CD4-positive, alpha-beta T cell (primary cell): ENCODE results near the gene LMO2. TPM values are rescaled to one million over a fixed set of nuclear protein-coding genes. Genes with fewer than 3 reads are reported as not detected.

Source experiments
- ATAC-seq: fragments of 200-7000 bp; cut with Tn5 transposase; one replicate; pipeline ENCODE4 v1.10.0; 2022; ENCODE audit warnings: mild to moderate bottlenecking; ENCODE audit not compliant: poor library complexity
- CTCF ChIA-PET: fragments of 350-600 bp; sonication (Branson Sonifier 250); formaldehyde crosslinking; loops from one replicate; lab custom pipeline; 2021; ENCODE audit warnings: antibody characterized with exemption, inconsistent platforms; lab: Charles Lee
- POLR2A ChIA-PET: fragments of 350-600 bp; sonication (Branson Sonifier 250); formaldehyde crosslinking; loops from one replicate; lab custom pipeline; 2021; ENCODE audit warnings: antibody characterized with exemption, inconsistent platforms; lab: Charles Lee
- DNase-seq, 14 experiments: peaks; one replicate each; pipeline ENCODE4 v3.0.0-alpha.2; 2013 to 2020; ENCODE audit warnings: mixed read lengths in 2 of 14
- H3K27ac ChIP-seq, 2 donors: one replicate each; pipeline versions ENCODE4 v1.5.1 to v1.7.0; 2013; ENCODE audit warnings: low read length in 2 of 2, low read depth in 1 of 2, mild to moderate bottlenecking in 1 of 2
- H3K27me3 ChIP-seq, 2 experiments: 1 replicate in 1 of 2; 2 replicates in 1 of 2; pipeline versions ENCODE4 v1.6.1 to v1.7.0; 2013; ENCODE audit warnings: low read length in 2 of 2, control low read depth in 1 of 2, mild to moderate bottlenecking in 1 of 2, moderate library complexity in 1 of 2; ENCODE audit not compliant: insufficient read depth in 2 of 2, control insufficient read depth in 1 of 2
- H3K36me3 ChIP-seq: one replicate; pipeline ENCODE4 v1.6.1; 2013; ENCODE audit warnings: low read length, control low read depth; ENCODE audit not compliant: insufficient read depth
- H3K4me1 ChIP-seq: one replicate; pipeline ENCODE4 v1.6.1; 2013; ENCODE audit warnings: low read length, control low read depth; ENCODE audit not compliant: insufficient read depth
- H3K4me3 ChIP-seq: one replicate; pipeline ENCODE4 v1.5.1; 2013; ENCODE audit warnings: mild to moderate bottlenecking, low read length, moderate library complexity
- H3K9me3 ChIP-seq, 2 experiments: 1 replicate in 1 of 2; 2 replicates in 1 of 2; pipeline versions ENCODE4 v1.6.1 to v1.7.0; 2013; ENCODE audit warnings: low read length in 2 of 2, mild to moderate bottlenecking in 2 of 2, control low read depth in 1 of 2, moderate library complexity in 1 of 2; ENCODE audit not compliant: control insufficient read depth in 1 of 2, insufficient read depth in 1 of 2
- H3K27ac Mint-ChIP-seq: one replicate; pipeline ENCODE4 v1.8.0; 2020; ENCODE audit warnings: mixed read lengths
- H3K27me3 Mint-ChIP-seq: one replicate; pipeline ENCODE4 v1.8.0; 2021; ENCODE audit warnings: mixed read lengths
- H3K36me3 Mint-ChIP-seq: one replicate; pipeline ENCODE4 v1.8.0; 2021; ENCODE audit warnings: low read depth, mixed read lengths
- H3K4me1 Mint-ChIP-seq: one replicate; pipeline ENCODE4 v1.8.0; 2021; ENCODE audit warnings: low read depth, mixed read lengths
- H3K4me3 Mint-ChIP-seq: one replicate; pipeline ENCODE4 v1.8.0; 2020; ENCODE audit warnings: mild to moderate bottlenecking, mixed read lengths
- H3K9me3 Mint-ChIP-seq: one replicate; pipeline ENCODE4 v1.8.0; 2020; ENCODE audit warnings: mixed read lengths
- intact Hi-C, 2 experiments: fragments of 100-400 bp; cut with DNase I in 1 of 2; cut with micrococcal nuclease in 1 of 2; formaldehyde crosslinking; loops; one replicate each; pipeline versions ENCODE4 v1.15.1 to v1.9.0; 2023 to 2025; cut with DNase I, micrococcal nuclease
- total RNA-seq, 174 experiments: library from RNA in 2 of 174; stranded (reverse) in 2 of 174; gene quantifications; one replicate each; pipeline ENCODE4 v1.2.3 and lab custom pipeline; 2021 to 2026
- TF ChIP-seq, protein P1 (sequence below): fragments of 200-600 bp; IDR thresholded peaks from one replicate; pipeline ENCODE4 v1.8.0; 2022; ENCODE audit warnings: antibody characterized with exemption, mild to moderate bottlenecking

LMO2 gene
- total RNA-seq, 2 experiments from 2014 or later: 0.61 to 0.80 TPM

DNA sequence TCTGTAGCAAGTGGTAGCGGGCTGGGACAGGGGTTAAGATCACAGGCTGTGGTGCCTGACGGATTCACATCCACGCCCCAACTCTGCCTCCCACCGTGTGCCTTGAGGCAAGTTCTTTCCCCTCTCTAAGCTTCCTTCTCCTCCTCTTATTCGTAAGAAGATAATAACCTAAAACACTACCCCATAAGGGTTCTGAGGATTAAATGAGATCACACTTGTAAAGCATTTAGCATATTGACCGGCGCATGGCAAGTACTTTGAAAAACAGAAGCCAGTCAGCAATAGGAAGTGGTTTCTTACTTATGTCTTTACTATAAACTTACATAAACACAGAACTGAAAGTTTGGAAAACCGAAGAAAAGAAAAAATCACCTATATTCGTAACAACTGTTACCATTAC lies 15.5 kb upstream of the LMO2 start:
- DNase-seq: no peak
- Mint-ChIP-seq H3K4me3 (no peak overlapping the region), H3K36me3 (no peaks in the 10 kb centered on the region), H3K9me3 (no peaks in the 10 kb centered on the region), H3K27ac (no peak overlapping the region), H3K27me3 (peaks cover 50% of the 10 kb centered on the region), H3K4me1 (peaks cover 12% of the 10 kb centered on the region)
- Histone ChIP-seq H3K27ac (no peak overlapping the region), H3K4me1 (no peaks in the 10 kb centered on the region), H3K27me3 (peaks cover 7 to 10% of the 10 kb centered on the region in 2 experiments), H3K4me3 (no peak overlapping the region), H3K9me3 (no peaks in the 10 kb centered on the region), H3K36me3 (no peaks in the 10 kb centered on the region)
- POLR2A ChIA-PET: interaction anchor here (0.7 kb wide), 1 partner anchor 12 kb away, joined by 3 read pairs; no protein-coding TSS in a partner anchor
- CTCF ChIA-PET: no interaction called here
- TF ChIP-seq, protein P1, sequence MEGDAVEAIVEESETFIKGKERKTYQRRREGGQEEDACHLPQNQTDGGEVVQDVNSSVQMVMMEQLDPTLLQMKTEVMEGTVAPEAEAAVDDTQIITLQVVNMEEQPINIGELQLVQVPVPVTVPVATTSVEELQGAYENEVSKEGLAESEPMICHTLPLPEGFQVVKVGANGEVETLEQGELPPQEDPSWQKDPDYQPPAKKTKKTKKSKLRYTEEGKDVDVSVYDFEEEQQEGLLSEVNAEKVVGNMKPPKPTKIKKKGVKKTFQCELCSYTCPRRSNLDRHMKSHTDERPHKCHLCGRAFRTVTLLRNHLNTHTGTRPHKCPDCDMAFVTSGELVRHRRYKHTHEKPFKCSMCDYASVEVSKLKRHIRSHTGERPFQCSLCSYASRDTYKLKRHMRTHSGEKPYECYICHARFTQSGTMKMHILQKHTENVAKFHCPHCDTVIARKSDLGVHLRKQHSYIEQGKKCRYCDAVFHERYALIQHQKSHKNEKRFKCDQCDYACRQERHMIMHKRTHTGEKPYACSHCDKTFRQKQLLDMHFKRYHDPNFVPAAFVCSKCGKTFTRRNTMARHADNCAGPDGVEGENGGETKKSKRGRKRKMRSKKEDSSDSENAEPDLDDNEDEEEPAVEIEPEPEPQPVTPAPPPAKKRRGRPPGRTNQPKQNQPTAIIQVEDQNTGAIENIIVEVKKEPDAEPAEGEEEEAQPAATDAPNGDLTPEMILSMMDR: no peak
- no peak for ATAC-seq
- intact Hi-C loops: no loop called here

DNA sequence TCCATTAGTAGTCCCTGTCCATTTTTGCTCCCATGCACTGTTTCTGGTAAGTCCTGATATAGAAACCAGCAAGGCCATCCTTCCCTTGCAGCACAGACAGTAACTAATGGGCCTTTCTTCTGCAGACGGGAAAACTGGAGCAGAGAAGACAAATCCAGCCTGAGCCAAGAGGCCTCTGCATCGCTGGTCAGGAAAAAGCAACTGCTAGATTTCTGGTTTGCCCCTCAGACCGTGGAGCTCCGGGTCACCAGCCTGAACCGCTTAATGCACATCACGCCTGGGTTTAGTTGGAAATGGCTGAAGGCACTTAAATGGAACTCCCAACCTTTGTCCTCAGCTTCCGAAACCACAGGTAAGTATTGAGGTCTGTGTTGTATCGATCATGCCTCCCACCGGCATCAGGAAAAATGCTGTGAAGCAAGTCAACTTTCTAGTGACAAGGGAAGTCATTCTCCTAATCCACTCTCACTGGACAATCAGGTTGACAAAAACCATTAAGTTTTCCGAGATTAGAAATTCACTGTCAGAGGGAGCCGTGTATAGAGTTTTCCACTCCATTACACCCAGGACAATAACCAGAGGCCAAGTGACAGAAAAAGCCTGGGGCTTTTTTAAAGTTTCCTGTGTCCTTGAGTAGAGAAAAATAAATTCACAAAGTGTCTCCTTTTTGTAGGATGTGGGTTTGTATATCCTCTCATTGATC lies 14.8 kb upstream of the LMO2 start:
- H3K27me3 Mint-ChIP-seq: peaks cover 49% of the 10 kb centered on the region
- Histone ChIP-seq H3K4me3 (no peak overlapping the region), H3K27ac (no peak overlapping the region), H3K36me3 (no peaks in the 10 kb centered on the region), H3K4me1 (no peaks in the 10 kb centered on the region), H3K9me3 (no peaks in the 10 kb centered on the region), H3K27me3 (peaks cover 9 to 10% of the 10 kb centered on the region in 2 experiments)
- ATAC-seq (no peak), DNase-seq (no peak)
- ChIA-PET POLR2A (interaction anchor here (0.7 kb wide), 1 partner anchor 11 kb away, joined by 3 read pairs; no protein-coding TSS in a partner anchor), CTCF (no interaction called here)
- H3K36me3 Mint-ChIP-seq: no peaks in the 10 kb centered on the region
- intact Hi-C loops: no loop called here
- H3K4me1 Mint-ChIP-seq: peaks cover 12% of the 10 kb centered on the region
- H3K9me3 Mint-ChIP-seq: no peaks in the 10 kb centered on the region
- H3K4me3 Mint-ChIP-seq: no peak overlapping the region
- no peak overlapping the region for H3K27ac Mint-ChIP-seq
- TF ChIP-seq, protein P1: no peak

DNA sequence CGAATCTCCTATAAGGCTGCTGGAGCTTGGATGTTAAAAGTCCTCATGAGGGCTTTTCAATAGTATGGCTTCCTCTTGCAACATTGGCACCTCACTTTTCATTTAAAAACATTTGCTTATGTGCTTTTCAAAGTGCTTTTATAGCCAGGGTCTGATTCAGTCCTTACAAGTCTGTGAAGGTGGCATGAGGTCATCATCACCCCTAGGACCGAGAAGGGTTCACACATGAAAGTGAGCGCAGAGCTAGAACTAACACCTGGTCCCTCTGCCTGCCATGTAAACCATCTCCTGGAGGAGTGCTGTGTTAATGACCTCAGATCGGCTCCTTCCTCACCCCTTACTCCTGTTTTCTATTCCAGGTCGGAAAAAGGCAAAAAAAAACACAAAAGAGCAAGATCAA lies 12.2 kb upstream of the LMO2 start:
- peaks cover 12% of the 10 kb centered on the region for H3K4me1 Mint-ChIP-seq
- no peak overlapping the region for H3K4me3 Mint-ChIP-seq
- Histone ChIP-seq H3K4me1 (no peaks in the 10 kb centered on the region), H3K36me3 (no peaks in the 10 kb centered on the region), H3K9me3 (no peaks in the 10 kb centered on the region), H3K27ac (no peak overlapping the region), H3K4me3 (no peak overlapping the region), H3K27me3 (peaks cover 13 to 16% of the 10 kb centered on the region in 2 experiments)
- H3K27me3 Mint-ChIP-seq: peaks cover 52% of the 10 kb centered on the region
- no peak for ATAC-seq
- TF ChIP-seq, protein P1: no peak
- DNase-seq: no peak
- POLR2A ChIA-PET: no interaction called here
- no peaks in the 10 kb centered on the region for H3K36me3 Mint-ChIP-seq
- intact Hi-C loops: no loop called here
- CTCF ChIA-PET: no interaction called here
- no peaks in the 10 kb centered on the region for H3K9me3 Mint-ChIP-seq
- no peak overlapping the region for H3K27ac Mint-ChIP-seq
